ENCODE results near the gene C10orf105.

- no peak for TF ChIP-seq CTCF (conservative IDR thresholded peaks at IDR 0.05; ENCODE audit: low read length)
- TF ChIP-seq EZH2phosphoT487 (IDR thresholded peaks at IDR 0.05; ENCODE audit: borderline replicate concordance, low read depth, low read length): no peak
Observed at GRCh38 chr10:71762324-71762723, 42.7 kb upstream of the C10orf105 start.

All from OCI-LY7 (cell line).